ENCODE measurements around the gene FRMD8. TPM values are rescaled to one million over a fixed set of nuclear protein-coding genes. Genes with fewer than 3 reads are reported as not detected.

The FRMD8 gene
- total and polyA plus RNA-seq, 2 experiments from 2014 or later: 7.0 to 35.4 TPM

- Histone ChIP-seq H3K79me2 (replicated peaks; ENCODE audit: insufficient read depth) (peaks cover 14% of the 10 kb centered on the region), H3K4me1 (ENCODE audit: insufficient read depth) (peaks cover 72% of the 10 kb centered on the region), H3F3A (replicated peaks; ENCODE audit: low read depth) (peaks cover 38% of the 10 kb centered on the region), H4K20me1 (replicated peaks; ENCODE audit: insufficient read depth) (no peaks in the 10 kb centered on the region), H3K4me3 (peak overlapping the region; percentile 20; the same call in 1 of the 2 replicates), H3K4me2 (peak overlapping the region; percentile 59), H2AFZ (no peak overlapping the region), H3K9me2 (ENCODE audit: insufficient read depth) (no peaks in the 10 kb centered on the region), H3K36me3 (ENCODE audit: insufficient read depth) (no peaks in the 10 kb centered on the region), H3K27me3 (ENCODE audit: insufficient read depth) (no peaks in the 10 kb centered on the region), H3K27ac (ENCODE audit: low read depth) (peak overlapping the region; percentile 93)
- Mint-ChIP-seq H3K4me1 (peaks cover 74% of the 10 kb centered on the region), H3K4me3 (peak overlapping the region; percentile 58; the same call in 1 of the 3 replicates), H3K9me3 (no peaks in the 10 kb centered on the region; the same call in 2 of the 3 replicates), H3K36me3 (ENCODE audit: low read depth) (no peaks in the 10 kb centered on the region), H3K27ac (peak overlapping the region; percentile 100), H3K27me3 (ENCODE audit: insufficient read depth, low read depth, poor library complexity) (peaks cover 41% of the 10 kb centered on the region)
- DNase-seq (ENCODE audit: low spot score): no peak
- TF ChIP-seq JUNB (IDR thresholded peaks at IDR 0.05; ENCODE audit: unreplicated experiment) (no peak), STAT1 (IDR thresholded peaks at IDR 0.05; ENCODE audit: unreplicated experiment) (no peak), ZNF114 (CRISPR knock-in tag; IDR thresholded peaks at IDR 0.05) (no peak), REST (IDR thresholded peaks at IDR 0.05; ENCODE audit: unreplicated experiment) (no peak), NANOG (IDR thresholded peaks at IDR 0.05; ENCODE audit: borderline replicate concordance) (no peak), EZH2 (IDR thresholded peaks at IDR 0.05; ENCODE audit: low read depth, unreplicated experiment) (no peak), ZNF462 (CRISPR knock-in tag; IDR thresholded peaks at IDR 0.05) (no peak), POLR2AphosphoS5 (IDR thresholded peaks at IDR 0.05; ENCODE audit: low read depth) (no peak), ZNF331 (CRISPR knock-in tag; IDR thresholded peaks at IDR 0.05; ENCODE audit: low read depth) (no peak), EZH2phosphoT487 (IDR thresholded peaks at IDR 0.05; ENCODE audit: unreplicated experiment) (no peak), ETS1 (IDR thresholded peaks at IDR 0.05) (no peak), CTCF (conservative IDR thresholded peaks at IDR 0.05; ENCODE audit: low read depth in 2 of 2) (no peak), CREB1 (CRISPR knock-in tag; IDR thresholded peaks at IDR 0.05; ENCODE audit: low read depth) (no peak)
- ATAC-seq: no peak
These were observed 33.0 kb downstream of the FRMD8 start for GRCh38 chr11:65419460-65419771.
